DND-41 (cell line): ENCODE results near the gene ARVCF.

Experiments
- ATAC-seq: fragments of 200-7000 bp; cut with Tn5 transposase; 3 replicates; pipeline ENCODE4 v1.9.1; 2021; ENCODE audit warnings: low read depth; ENCODE audit not compliant: insufficient read depth
- DNase-seq: peaks from one replicate; pipeline ENCODE4 v3.0.0-alpha.2; 2020
- H2AFZ ChIP-seq: 2 replicates; pipeline ENCODE4 v1.6.0; 2012; ENCODE audit warnings: low read depth, low read length
- H3K27ac ChIP-seq: 2 replicates; pipeline ENCODE4 v1.5.1; 2012; ENCODE audit warnings: low read length, inconsistent platforms
- H3K27me3 ChIP-seq: fragments of 200-600 bp; sonication (generic); 2 replicates; pipeline ENCODE4 v1.6.0; 2012; ENCODE audit warnings: low read length, mild to moderate bottlenecking, inconsistent platforms; ENCODE audit not compliant: insufficient read depth, poor library complexity
- H3K36me3 ChIP-seq: 2 replicates; pipeline ENCODE4 v1.5.1; 2012; ENCODE audit warnings: low read length, inconsistent platforms; ENCODE audit not compliant: insufficient read depth
- H3K4me1 ChIP-seq: 2 replicates; pipeline ENCODE4 v1.5.1; 2012; ENCODE audit warnings: mild to moderate bottlenecking, low read length; ENCODE audit not compliant: insufficient read depth
- H3K4me2 ChIP-seq: 2 replicates; pipeline ENCODE4 v1.6.0; 2012; ENCODE audit warnings: mild to moderate bottlenecking, moderate library complexity, low read length, inconsistent platforms; ENCODE audit not compliant: insufficient read depth
- H3K4me3 ChIP-seq, 2 experiments: fragments of 200-600 bp in 1 of 2; shearing (Covaris generic) in 1 of 2; 2 replicates each; pipeline ENCODE4 v1.5.1; 2012 to 2016; ENCODE audit warnings: inconsistent platforms in 2 of 2, low read length in 2 of 2, mild to moderate bottlenecking in 2 of 2, low read depth in 1 of 2, moderate library complexity in 1 of 2
- H3K79me2 ChIP-seq: 2 replicates; pipeline ENCODE4 v1.6.0; 2012; ENCODE audit warnings: low read length, inconsistent platforms; ENCODE audit not compliant: insufficient read depth
- H3K9ac ChIP-seq: 2 replicates; pipeline ENCODE4 v1.6.0; 2012; ENCODE audit warnings: low read depth, mild to moderate bottlenecking, inconsistent platforms, low read length, moderate library complexity
- H3K9me3 ChIP-seq: 2 replicates; pipeline ENCODE4 v1.5.1; 2012; ENCODE audit warnings: low read length, moderate library complexity, mild to moderate bottlenecking, inconsistent platforms; ENCODE audit not compliant: insufficient read depth, severe bottlenecking
- H4K20me1 ChIP-seq: 2 replicates; pipeline ENCODE4 v1.6.0; 2012; ENCODE audit warnings: low read length; ENCODE audit not compliant: insufficient read depth
- CTCF ChIP-seq: IDR thresholded peaks from 2 replicates; pipeline ENCODE4 v1.5.1; 2012; ENCODE audit warnings: borderline replicate concordance, low read length, moderate library complexity, mild to moderate bottlenecking; ENCODE audit not compliant: poor library complexity, severe bottlenecking; ENCODE audit errors: extremely low read depth
- EZH2 ChIP-seq: IDR thresholded peaks from 3 replicates; pipeline ENCODE4 v1.6.1; 2012; ENCODE audit warnings: borderline replicate concordance, low read depth, mild to moderate bottlenecking, moderate library complexity, low read length, inconsistent platforms; ENCODE audit not compliant: severe bottlenecking

Gene ARVCF

GRCh38 chr22:20003304-20003703 lies 13.3 kb downstream of the ARVCF start:
- no peak for DNase-seq
- no peaks in the 10 kb centered on the region for H3K27me3 ChIP-seq
- H2AFZ ChIP-seq = no peak overlapping the region
- no peaks in the 10 kb centered on the region for H3K36me3 ChIP-seq
- no peak overlapping the region for H3K9ac ChIP-seq
- no peak overlapping the region for H3K4me2 ChIP-seq
- H3K9me3 ChIP-seq = peaks cover 2% of the 10 kb centered on the region
- H3K4me3 ChIP-seq = no peak overlapping the region
- no peaks in the 10 kb centered on the region for H3K79me2 ChIP-seq
- ATAC-seq = no peak
- 0 out of 2 replicates have a peak, but pooled peaks cover 12% of the 10 kb centered on the region for H4K20me1 ChIP-seq
- H3K27ac ChIP-seq = no peak overlapping the region
- TF ChIP-seq CTCF (no peak), EZH2 (no peak)
- no peaks in the 10 kb centered on the region for H3K4me1 ChIP-seq

GRCh38 chr22:20002636-20003035 lies 14.0 kb downstream of the ARVCF start:
- Histone ChIP-seq H3K9me3 (peaks cover 2% of the 10 kb centered on the region), H3K79me2 (no peaks in the 10 kb centered on the region), H4K20me1 (0 out of 2 replicates have a peak, but pooled peaks cover 12% of the 10 kb centered on the region), H3K27me3 (no peaks in the 10 kb centered on the region), H3K4me3 (no peak overlapping the region), H3K27ac (no peak overlapping the region), H2AFZ (no peak overlapping the region), H3K9ac (no peak overlapping the region), H3K36me3 (no peaks in the 10 kb centered on the region), H3K4me1 (no peaks in the 10 kb centered on the region), H3K4me2 (no peak overlapping the region)
- DNase-seq = no peak
- no peak for TF ChIP-seq CTCF
- TF ChIP-seq EZH2 = no peak
- no peak for ATAC-seq

GRCh38 chr22:20002128-20002527 lies 14.5 kb downstream of the ARVCF start:
- Histone ChIP-seq H2AFZ (no peak overlapping the region), H3K27me3 (no peaks in the 10 kb centered on the region), H3K4me3 (no peak overlapping the region), H3K79me2 (no peaks in the 10 kb centered on the region), H3K4me2 (no peak overlapping the region), H3K36me3 (no peaks in the 10 kb centered on the region), H3K9ac (no peak overlapping the region), H3K4me1 (no peaks in the 10 kb centered on the region), H3K27ac (no peak overlapping the region), H3K9me3 (peaks cover 2% of the 10 kb centered on the region), H4K20me1 (peaks cover 16% of the 10 kb centered on the region; the same call in 1 of the 2 replicates)
- ATAC-seq (no peak), DNase-seq (no peak)
- no peak for TF ChIP-seq CTCF
- TF ChIP-seq EZH2 = no peak
